ENCODE data around the gene TCF3.

GRCh38 chr19:1649706-1650649 is 2.4 kb downstream of the TCF3 start:
- TF ChIP-seq GATA3 (IDR thresholded peaks at IDR 0.05; ENCODE audit: low read depth, low read length) (no peak), GATA2 (IDR thresholded peaks at IDR 0.05; ENCODE audit: low read depth, low read length) (no peak)

All from SH-SY5Y (cell line).